Skin epidermis (tissue), 12 donors: ENCODE results near the gene ATP7B.

Experiments
- H3K27ac ChIP-seq, 21 experiments: fragments of 200-600 bp; sonication (generic) in 11 of 21; one replicate each; pipeline ENCODE4 v1.5.0; 2020; ENCODE audit warnings: mild to moderate bottlenecking in 3 of 21, inconsistent platforms in 2 of 21, moderate library complexity in 2 of 21
- H3K4me3 ChIP-seq, 7 experiments: fragments of 200-600 bp; sonication (generic) in 2 of 7; one replicate each; pipeline ENCODE4 v1.5.0; 2020; ENCODE audit warnings: inconsistent platforms in 2 of 7, mild to moderate bottlenecking in 2 of 7, moderate library complexity in 1 of 7

ATP7B gene

GRCh38 chr13:51955816-51956603, 55.2 kb downstream of the ATP7B start:
- no peak overlapping the region for H3K27ac ChIP-seq
- H3K4me3 ChIP-seq: no peak overlapping the region

DNA sequence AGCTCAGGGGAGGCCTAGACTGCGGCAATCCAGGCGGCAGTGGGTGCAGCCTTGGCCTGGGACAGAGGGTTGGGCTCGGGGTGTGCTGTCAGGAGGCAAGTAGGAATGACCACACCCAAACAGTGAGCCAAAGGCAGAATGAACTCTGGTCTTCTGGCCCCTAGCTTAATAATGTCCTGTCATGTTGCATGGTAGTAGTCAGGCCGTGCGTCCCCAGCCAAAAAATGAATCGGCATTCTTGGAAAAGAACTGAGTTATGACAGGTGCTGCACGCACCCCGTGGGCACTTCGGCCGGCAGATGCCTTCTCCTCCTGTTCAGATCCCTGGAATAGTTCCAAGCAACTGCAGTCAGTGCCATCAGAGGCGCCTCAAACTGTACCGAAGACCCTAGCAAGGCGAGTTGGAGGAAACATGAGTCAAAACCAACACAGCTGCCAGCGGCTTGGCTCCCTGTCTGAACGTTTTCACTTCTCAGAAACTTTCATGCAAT, 55.9 kb downstream of the ATP7B start:
- no peak overlapping the region for H3K4me3 ChIP-seq
- no peak overlapping the region for H3K27ac ChIP-seq

DNA sequence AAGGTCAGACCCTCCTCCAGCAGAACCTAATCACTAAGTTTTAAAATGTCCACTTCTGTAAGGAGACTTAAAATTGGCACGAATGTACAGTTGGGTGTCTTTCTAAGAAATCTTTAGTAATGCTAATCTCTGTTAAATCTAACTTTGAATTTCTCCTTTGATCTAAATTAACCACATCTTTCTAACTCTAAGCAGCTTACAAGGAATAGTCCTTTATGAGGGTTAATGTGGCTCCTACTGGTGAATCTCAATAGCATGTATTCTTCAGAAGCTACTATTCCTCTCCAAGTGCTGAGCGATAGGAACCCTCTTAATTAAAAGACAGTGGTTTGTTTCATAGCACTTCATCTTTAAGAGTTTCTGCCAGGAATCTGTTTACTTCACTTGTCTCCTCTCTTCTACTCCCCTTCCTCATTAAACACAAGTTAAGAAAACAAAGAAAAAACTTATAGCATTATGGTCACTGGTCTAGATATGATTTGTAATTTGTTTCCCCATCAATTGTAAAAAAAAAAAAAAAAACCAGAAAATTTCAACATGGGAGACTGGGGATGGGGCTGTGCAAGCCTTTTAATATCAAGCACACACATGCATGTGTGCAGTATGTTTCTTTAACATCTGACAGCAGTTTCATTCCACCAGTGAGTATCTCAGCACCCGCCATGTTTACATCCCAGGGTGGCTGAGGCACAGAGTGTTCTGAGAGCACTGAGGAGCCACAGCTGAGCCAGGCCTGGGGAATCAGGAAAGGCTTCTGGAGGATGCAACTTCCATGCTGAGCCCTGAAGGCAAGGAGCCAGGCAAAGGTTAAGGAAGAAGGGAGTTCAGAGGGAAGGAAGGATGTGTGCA, 57.7 kb downstream of the ATP7B start:
- H3K4me3 ChIP-seq: no peak overlapping the region
- H3K27ac ChIP-seq: no peak overlapping the region

DNA sequence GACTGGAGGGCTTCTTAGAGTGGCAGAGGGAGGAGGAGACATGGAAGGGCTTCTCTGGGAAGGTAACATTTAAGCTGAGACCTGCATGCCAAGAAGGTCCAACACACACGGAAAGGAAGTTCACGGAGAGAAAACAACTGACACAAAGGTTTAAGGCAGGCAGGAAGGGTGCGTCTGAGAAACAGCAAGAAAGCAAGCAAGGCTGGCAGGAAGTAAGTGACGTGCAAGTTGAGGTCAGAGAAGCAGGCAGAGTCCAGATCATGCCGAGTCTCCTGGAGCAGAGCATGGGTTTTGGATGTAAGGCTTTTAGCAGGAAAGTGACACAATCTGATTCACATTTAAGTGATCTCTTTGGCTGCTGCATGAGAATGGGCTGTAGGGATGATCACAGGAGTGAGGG, 60.5 kb downstream of the ATP7B start:
- Histone ChIP-seq H3K27ac (no peak overlapping the region), H3K4me3 (no peak overlapping the region)

DNA sequence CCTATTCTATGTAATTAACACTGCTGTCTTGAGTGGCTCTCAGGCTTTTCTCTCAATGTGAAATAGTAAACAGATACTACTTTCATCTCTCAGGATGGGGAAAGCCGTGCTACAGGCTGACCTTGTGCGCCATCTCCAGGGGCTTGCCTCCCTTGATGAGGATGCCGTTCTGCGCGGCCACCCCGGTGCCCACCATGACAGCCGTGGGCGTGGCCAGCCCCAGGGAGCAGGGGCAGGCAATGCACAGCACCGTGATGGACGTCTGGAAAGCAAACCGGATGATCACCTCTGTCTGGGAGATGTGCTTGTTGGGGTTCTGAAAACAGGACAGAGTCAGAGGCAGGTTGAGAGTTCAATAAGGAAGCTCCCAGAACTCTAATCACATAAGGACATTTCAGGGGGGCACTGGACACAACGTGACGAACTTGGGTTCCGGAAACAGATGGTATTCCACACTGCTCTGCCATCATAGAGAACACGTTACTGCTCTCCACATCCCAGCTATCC, 65.0 kb downstream of the ATP7B start:
- no peak overlapping the region for H3K27ac ChIP-seq
- H3K4me3 ChIP-seq: no peak overlapping the region

GRCh38 chr13:51945149-51945548, 66.1 kb downstream of the ATP7B start:
- H3K27ac ChIP-seq: no peak overlapping the region

DNA sequence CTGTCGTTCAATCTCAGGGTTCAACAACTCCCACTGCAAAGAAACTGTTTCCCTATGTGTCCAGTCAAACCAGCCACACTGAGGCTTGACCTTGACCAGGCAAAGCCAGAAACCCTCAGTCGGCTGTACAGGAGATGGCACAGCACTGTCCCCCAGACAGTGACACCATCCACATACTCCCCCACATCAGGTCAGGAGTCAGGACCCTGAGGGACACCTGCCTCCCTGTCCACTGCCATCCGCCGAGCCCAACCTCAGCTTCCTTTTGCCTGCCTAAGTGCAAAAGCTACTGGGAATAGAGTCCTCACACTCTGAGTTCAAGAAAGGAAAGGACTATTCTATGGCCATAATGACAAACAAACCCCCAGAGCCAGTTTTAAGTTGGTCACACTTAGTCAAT, 66.8 kb downstream of the ATP7B start:
- no peak overlapping the region for H3K4me3 ChIP-seq

More at GRCh38 chr13:51945149-51945548, 66.1 kb downstream of the ATP7B start:
- H3K4me3 ChIP-seq: no peak overlapping the region

DNA sequence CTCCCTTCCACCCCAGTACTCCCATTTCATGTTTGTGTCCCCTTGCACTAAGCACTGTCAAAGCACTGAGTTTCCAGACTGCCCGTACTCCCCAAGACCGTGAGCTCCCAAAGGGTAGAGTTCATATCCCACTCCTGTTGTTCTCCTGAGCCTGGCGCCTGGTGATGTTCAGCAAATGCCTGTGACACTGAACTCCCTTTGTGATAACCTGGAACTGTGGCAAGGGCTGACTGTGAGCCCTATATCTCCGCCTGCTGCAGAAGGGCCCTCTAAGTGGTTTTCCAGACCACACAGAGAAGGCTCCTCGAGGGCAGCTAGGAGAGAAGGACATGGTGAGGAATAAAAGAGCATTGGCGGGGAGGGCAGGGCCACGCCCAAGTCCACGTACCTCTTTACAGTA, 67.5 kb downstream of the ATP7B start:
- no peak overlapping the region for H3K4me3 ChIP-seq
- no peak overlapping the region for H3K27ac ChIP-seq

More for the DNA sequence above, 66.8 kb downstream of the ATP7B start:
- H3K27ac ChIP-seq: no peak overlapping the region

- H3K27ac ChIP-seq: no peak overlapping the region
Measured at GRCh38 chr13:51942189-51942588, 69.1 kb downstream of the ATP7B start.

DNA sequence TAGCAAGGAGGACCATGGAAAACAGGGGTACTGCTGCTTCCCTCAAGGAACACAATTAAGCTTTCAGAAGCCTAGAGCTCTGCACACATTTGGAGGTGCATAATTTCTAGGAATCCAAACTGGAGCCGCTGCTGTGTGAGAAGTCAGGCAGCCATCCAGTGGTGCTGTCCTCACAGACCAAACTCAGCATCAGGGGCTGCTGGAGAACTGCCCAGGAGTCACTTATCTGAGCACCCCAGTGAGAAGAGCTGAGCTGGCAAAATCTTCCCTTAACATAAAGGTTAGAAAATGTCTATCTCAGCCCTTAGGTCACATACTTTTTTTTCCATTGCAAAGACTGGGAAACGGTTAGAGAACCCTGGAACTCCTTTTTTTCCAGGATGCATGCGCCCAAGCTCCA, 72.8 kb downstream of the ATP7B start:
- Histone ChIP-seq H3K4me3 (no peak overlapping the region), H3K27ac (no peak overlapping the region)

More at GRCh38 chr13:51942189-51942588, 69.1 kb downstream of the ATP7B start:
- no peak overlapping the region for H3K4me3 ChIP-seq

- Histone ChIP-seq H3K4me3 (no peak overlapping the region), H3K27ac (no peak overlapping the region)
Measured at GRCh38 chr13:51937320-51938290, 73.6 kb downstream of the ATP7B start.

DNA sequence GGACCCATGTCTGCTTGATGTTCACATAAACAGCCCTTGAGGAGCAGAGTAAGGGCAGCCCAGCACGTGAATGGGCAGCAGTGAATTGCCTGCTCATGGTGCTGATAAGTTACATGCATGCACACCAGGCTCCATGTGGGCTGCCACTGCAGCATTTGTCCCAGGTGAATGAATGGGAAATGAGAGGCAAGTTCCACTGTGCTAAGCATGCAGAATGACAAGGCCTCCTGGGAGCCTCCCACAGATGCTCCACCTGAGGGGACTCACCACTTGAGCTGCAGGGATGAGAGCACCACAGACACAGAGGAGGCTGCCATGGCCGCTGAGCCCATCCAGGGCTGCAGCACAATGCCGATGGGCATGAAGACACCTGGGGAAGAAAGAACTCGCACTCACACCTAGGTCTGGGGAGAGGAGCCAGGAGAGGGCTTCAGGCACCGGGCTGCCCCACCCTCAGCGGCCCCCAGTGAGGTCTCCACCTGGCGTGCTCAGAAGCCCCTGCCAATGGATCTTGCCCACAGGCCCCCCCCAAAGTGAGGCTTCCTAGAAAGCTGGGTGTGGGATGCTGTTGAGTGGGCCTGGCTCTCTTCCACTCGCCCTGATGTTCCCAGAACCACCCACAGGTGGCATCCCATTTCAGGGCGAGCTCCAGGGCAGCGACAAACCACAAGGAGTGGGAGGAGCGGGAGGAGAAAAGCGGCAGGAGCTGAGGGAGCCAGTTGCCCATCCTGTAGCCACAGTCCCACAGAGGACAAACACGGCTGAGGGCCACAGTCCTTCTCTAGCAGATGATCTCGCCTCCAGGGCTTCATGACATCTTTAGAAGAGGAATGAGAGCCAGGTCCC, 75.7 kb downstream of the ATP7B start:
- Histone ChIP-seq H3K4me3 (no peak overlapping the region), H3K27ac (no peak overlapping the region)

DNA sequence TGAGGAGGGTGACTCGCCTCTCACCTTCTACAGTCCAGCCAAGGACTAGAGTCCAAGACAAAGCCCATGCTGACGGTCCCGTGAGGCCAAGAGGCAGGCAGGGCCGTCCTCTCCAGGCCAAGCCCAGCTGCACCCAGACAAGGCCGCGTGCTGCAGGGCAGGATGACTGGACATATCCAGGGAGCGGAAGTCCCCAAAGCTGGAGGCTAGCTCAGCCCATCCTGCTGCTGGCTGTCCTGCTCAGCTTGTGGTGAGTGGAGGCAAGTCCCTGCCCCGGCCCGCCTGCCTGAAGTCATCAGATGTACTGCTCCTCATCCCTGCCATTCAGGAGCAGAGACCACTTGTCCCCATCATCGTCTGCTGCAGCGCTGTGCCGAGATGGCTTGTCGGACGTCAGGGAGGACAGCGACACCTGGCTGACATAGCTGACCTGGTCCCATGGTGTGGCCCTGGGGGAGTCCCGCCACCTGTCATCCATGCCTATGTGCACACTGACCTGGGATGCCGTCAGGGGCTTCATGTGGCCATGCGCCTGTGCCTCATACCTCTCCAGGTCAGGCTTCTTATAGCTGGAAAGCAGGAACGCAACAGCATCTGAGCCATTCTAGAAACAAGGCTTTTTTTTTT, 76.7 kb downstream of the ATP7B start:
- Histone ChIP-seq H3K4me3 (no peak overlapping the region), H3K27ac (no peak overlapping the region)

DNA sequence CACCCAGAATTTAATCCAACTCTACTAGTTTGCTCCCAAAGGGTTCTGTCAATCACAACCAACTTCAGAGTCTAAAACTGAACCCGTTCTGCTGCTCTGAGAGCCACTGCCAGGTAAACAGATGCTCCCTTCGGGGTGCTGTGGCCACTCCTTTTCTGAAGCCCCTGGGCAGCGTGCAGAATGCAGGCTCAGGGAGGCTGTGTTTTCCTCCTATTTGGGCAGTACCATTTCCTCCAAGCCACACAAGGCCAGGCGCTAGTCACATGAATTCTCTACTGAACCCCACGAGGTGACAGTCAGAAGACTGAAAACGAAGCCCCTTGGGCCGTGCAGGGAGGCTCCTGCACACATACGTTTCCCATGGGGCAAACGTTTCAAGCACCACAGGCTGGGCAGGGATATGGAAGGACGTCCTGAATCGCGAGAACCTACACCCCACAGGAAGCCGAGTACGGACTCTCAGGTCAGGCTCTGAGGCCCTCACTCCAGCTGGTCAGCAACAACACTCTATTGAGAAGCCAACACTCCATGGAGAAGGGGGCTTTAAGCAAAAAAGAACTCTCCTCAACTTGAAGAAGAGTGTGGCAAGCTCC, 77.7 kb downstream of the ATP7B start:
- Histone ChIP-seq H3K27ac (no peak overlapping the region), H3K4me3 (no peak overlapping the region)

DNA sequence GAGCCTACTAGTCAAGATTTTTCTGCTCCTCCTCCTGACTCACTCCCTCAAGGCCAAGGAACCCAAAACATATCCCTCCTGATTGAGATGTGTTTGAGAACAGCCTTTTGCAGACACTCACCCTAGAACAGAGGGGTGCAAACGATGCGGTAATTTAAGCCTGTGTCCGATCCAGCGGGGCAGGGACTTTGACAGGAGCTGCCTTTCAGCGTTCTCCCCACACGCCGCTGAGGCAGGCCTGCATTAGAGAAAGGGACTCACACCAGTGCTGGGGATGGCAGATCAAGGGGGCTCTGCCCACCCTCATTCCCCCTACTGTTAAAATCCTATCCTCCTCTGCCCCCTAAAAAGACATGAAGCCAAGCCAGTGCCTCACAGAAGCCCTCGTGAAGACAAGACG, 79.0 kb downstream of the ATP7B start:
- H3K27ac ChIP-seq: no peak overlapping the region
- no peak overlapping the region for H3K4me3 ChIP-seq

- Histone ChIP-seq H3K27ac (no peak overlapping the region), H3K4me3 (no peak overlapping the region)
Measured at GRCh38 chr13:51931606-51932005, 79.6 kb downstream of the ATP7B start.

DNA sequence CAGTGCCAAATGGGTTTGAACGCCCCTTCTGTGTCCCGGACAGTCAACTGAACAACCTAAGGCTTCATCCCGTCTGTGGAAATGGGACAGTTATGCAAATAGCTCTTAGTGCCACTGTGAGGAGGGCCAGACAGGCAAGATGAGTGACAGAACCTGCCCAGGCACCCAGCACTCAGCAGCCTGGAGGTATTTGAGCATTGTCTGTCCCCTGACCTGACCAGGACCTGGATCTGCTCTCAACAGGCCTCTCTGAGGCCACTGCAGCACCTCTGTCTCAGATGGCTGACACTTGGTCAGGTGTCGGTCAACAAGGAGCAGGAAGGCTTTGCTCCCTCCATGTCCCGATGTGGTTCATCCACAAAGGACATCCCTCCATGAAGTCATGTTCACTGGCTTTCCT, 81.6 kb downstream of the ATP7B start:
- no peak overlapping the region for H3K27ac ChIP-seq

GRCh38 chr13:51928231-51928630, 83.0 kb downstream of the ATP7B start:
- no peak overlapping the region for H3K27ac ChIP-seq
- no peak overlapping the region for H3K4me3 ChIP-seq

More for the DNA sequence above, 81.6 kb downstream of the ATP7B start:
- H3K4me3 ChIP-seq: no peak overlapping the region
